C4-2B (cell line): ENCODE measurements around the gene PTPRT.

Source experiments
- ZFX ChIP-seq: fragments of 450-650 bp; IDR thresholded peaks from 2 replicates; pipeline ENCODE4 v1.6.1; 2017
- TF ChIP-seq, protein P1 (sequence below): fragments of 450-650 bp; conservative IDR thresholded peaks from 2 replicates; pipeline ENCODE4 v1.5.1; 2017; ENCODE audit warnings: mild to moderate bottlenecking

DNA sequence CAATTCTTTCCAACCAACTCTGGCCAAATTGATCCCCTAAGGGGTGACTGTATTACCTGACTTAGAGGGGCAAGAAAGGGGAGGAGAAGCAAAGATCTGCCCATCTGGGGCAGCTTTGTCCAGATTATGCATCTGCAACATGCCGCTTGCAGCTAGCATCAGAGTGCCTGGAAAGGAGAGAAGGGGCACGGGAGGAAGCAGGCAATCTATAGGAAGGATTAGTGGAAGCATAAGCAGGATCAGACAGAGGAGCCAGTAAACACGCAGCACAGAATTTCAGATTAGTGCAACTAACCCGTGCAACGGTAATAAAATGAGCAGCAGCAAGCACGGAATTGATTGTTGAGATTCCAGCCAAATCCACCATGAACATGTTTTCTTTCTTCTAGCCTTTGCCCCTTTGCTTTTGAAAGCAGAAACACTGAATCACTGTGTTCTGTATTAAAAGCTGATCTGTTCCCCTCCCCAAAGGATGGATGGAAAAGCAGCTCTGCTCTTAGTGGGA lies 927.9 kb downstream of the PTPRT start:
- no peak for TF ChIP-seq ZFX
- TF ChIP-seq, protein P1, sequence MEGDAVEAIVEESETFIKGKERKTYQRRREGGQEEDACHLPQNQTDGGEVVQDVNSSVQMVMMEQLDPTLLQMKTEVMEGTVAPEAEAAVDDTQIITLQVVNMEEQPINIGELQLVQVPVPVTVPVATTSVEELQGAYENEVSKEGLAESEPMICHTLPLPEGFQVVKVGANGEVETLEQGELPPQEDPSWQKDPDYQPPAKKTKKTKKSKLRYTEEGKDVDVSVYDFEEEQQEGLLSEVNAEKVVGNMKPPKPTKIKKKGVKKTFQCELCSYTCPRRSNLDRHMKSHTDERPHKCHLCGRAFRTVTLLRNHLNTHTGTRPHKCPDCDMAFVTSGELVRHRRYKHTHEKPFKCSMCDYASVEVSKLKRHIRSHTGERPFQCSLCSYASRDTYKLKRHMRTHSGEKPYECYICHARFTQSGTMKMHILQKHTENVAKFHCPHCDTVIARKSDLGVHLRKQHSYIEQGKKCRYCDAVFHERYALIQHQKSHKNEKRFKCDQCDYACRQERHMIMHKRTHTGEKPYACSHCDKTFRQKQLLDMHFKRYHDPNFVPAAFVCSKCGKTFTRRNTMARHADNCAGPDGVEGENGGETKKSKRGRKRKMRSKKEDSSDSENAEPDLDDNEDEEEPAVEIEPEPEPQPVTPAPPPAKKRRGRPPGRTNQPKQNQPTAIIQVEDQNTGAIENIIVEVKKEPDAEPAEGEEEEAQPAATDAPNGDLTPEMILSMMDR: no peak
